Measurements from ENCODE around the gene LEMD3.

- TF ChIP-seq, protein P1, sequence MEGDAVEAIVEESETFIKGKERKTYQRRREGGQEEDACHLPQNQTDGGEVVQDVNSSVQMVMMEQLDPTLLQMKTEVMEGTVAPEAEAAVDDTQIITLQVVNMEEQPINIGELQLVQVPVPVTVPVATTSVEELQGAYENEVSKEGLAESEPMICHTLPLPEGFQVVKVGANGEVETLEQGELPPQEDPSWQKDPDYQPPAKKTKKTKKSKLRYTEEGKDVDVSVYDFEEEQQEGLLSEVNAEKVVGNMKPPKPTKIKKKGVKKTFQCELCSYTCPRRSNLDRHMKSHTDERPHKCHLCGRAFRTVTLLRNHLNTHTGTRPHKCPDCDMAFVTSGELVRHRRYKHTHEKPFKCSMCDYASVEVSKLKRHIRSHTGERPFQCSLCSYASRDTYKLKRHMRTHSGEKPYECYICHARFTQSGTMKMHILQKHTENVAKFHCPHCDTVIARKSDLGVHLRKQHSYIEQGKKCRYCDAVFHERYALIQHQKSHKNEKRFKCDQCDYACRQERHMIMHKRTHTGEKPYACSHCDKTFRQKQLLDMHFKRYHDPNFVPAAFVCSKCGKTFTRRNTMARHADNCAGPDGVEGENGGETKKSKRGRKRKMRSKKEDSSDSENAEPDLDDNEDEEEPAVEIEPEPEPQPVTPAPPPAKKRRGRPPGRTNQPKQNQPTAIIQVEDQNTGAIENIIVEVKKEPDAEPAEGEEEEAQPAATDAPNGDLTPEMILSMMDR (conservative IDR thresholded peaks at IDR 0.05; ENCODE audit: low read length): no peak
- TF ChIP-seq EZH2phosphoT487 (IDR thresholded peaks at IDR 0.05; ENCODE audit: borderline replicate concordance, low read depth, low read length): no peak
Observed at GRCh38 chr12:65266408-65266807, 97.0 kb downstream of the LEMD3 start.
